ENCODE measurements around the gene PRIMA1. TPM values are rescaled to one million over a fixed set of nuclear protein-coding genes. Genes with fewer than 3 reads are reported as not detected.
A peak's percentile ranks its signal among the peaks of the same experiment; 100 is the strongest.

PRIMA1 gene
- total RNA-seq, 2 donors from 2014 or later = not detected

DNA sequence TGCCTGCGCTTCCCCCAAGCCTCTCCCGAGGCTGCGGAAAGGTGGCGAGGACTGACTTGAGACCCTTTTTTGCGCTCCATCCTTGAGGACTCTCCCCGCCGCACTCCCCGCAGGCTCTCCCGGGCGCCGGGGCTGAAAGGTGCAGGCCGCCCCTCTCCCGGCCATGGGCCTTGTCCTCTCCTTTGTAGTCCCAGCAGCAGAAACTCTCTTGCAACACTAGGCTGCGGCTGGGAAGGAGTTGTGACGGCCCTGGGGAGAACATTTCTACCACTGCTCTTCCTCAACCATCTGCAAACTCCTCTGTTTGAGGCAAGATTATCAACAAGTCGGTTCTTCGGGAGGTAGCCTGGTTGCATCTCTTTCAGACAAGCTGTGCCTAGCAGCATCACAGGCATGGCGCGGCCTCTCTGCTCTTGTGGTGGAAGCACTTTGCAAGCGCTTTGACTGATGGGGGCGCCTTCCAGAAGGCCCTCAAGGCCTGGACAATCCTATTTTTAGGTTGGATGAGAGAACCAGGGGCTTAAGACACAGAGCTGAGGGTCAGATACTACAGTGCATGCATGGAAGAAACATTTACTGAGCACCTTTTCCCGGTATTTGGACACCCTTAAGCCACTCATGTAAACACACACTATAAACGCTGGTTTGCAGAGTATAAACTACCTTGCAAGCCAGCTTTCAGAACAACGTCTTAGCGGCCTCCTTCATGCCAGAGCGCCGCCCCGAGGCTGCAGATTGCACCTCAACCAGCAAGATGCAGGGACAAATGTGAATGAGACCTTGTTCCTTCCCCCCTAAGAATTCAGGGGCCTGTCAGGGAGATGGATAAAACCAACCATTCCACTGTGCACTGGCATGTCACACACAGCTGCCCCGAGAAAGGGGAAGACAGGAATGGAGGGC lies 1.2 kb upstream of the PRIMA1 start:
- peaks cover 87% of the 10 kb centered on the region for H3K27me3 Mint-ChIP-seq
- peaks cover 4% of the 10 kb centered on the region for H3K36me3 Mint-ChIP-seq (ENCODE audit: low read depth)
- no peak for ATAC-seq
- peaks cover 3% of the 10 kb centered on the region for H3K4me1 Mint-ChIP-seq
- H3K27ac Mint-ChIP-seq = no peak overlapping the region
- no peaks in the 10 kb centered on the region for H3K9me3 ChIP-seq (ENCODE audit: control insufficient read depth, low read length, poor library complexity, severe bottlenecking)
- no peak for DNase-seq
- H3K4me3 Mint-ChIP-seq = peak overlapping the region; percentile 21

DNA sequence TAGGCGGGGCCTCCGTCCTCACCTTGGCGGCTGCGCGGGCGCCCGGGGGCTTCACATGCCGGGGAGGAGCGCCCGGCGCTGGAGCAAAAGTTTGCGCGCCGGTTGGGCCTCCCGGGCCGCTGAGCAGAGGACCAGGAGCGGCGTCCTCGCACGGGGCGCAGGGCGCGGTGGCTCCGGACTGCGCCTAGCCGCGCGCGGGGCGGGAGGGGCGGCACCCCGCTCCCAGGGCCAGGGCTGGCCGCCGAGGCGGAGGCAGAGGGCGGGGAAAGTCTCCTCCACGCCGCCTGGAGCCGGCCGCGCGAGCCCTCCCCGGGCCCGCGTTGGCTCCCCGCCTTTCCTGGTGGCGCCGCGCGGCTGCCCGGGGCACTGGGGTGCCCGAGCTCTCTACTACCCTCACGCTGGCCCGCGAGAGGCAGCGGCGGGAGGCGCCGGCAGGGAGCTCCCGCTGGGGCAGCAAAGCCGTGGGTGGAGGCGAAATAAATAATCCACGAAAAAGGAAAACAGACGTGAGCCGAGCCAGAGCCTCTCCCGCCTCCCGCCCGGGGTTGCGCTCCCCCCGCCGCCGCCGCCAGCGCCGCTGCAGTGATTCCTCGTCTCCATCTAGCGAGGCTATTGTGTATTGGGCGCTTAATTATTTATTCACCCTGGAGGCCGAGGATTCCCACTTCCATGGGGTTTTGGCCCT lies 400 bp upstream of the PRIMA1 start:
- H3K27ac Mint-ChIP-seq = no peak overlapping the region
- no peak for ATAC-seq
- peaks cover 3% of the 10 kb centered on the region for H3K4me1 Mint-ChIP-seq
- H3K36me3 Mint-ChIP-seq (ENCODE audit: low read depth) = peaks cover 4% of the 10 kb centered on the region
- no peak for DNase-seq
- H3K9me3 ChIP-seq (ENCODE audit: control insufficient read depth, low read length, poor library complexity, severe bottlenecking) = no peaks in the 10 kb centered on the region
- peaks cover 89% of the 10 kb centered on the region for H3K27me3 Mint-ChIP-seq
- H3K4me3 Mint-ChIP-seq = no peak overlapping the region

GRCh38 chr14:93787465-93788292 lies 606 bp downstream of the PRIMA1 start:
- Mint-ChIP-seq H3K4me3 (peak overlapping the region; percentile 49), H3K27ac (no peak overlapping the region), H3K36me3 (ENCODE audit: low read depth) (peaks cover 4% of the 10 kb centered on the region), H3K27me3 (peaks cover 87% of the 10 kb centered on the region), H3K4me1 (peaks cover 3% of the 10 kb centered on the region)
- no peaks in the 10 kb centered on the region for H3K9me3 ChIP-seq (ENCODE audit: control insufficient read depth, low read length, poor library complexity, severe bottlenecking)
- no peak for ATAC-seq
- DNase-seq = no peak

DNA sequence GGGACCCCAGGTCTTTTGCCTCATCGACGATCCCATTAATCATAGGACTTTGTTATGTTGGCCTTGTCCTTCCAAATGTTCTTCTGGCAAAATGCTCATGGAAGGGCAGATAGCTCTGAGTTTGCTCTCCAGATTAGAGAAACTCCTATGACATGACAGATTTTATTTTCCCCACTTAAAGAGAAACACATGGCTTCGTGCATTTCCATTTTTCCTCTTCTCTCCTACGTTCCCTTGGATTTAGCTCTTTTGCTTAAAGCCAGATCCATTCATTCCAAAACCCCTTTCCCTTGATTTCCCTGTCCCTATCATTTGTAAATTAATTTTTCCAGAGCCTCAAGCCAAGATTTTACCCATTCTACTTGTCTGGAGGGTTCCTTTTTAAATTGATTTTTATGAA lies 2.9 kb downstream of the PRIMA1 start:
- Mint-ChIP-seq H3K36me3 (ENCODE audit: low read depth) (peaks cover 4% of the 10 kb centered on the region), H3K4me3 (no peak overlapping the region), H3K4me1 (peaks cover 3% of the 10 kb centered on the region), H3K27ac (no peak overlapping the region), H3K27me3 (peaks cover 65% of the 10 kb centered on the region)
- ATAC-seq (no peak), DNase-seq (no peak)
- no peaks in the 10 kb centered on the region for H3K9me3 ChIP-seq (ENCODE audit: control insufficient read depth, low read length, poor library complexity, severe bottlenecking)

DNA sequence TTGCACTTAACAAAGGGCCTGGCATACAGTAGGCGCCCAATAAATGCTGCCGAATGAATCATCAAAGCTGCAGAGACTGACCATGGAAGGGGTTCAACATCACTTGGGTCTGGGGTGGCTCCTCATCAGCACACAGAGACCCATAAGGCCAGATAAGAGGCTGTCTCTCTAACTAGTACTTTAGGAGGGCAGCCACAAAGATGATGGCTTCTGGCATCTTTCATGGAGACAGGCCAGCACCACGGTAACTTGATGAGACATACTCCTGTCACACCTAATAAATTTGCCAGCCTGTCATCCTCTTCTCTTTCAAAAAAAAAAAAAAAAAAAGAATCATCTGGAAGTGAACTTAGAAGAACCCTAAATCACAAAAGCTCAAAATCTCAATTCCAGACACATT lies 3.4 kb downstream of the PRIMA1 start:
- Mint-ChIP-seq H3K27me3 (peaks cover 59% of the 10 kb centered on the region), H3K36me3 (ENCODE audit: low read depth) (peaks cover 5% of the 10 kb centered on the region), H3K4me1 (peaks cover 3% of the 10 kb centered on the region), H3K27ac (no peak overlapping the region), H3K4me3 (no peak overlapping the region)
- no peak for ATAC-seq
- no peaks in the 10 kb centered on the region for H3K9me3 ChIP-seq (ENCODE audit: control insufficient read depth, low read length, poor library complexity, severe bottlenecking)
- no peak for DNase-seq

- ATAC-seq (no peak), DNase-seq (no peak)
- H3K9me3 ChIP-seq (ENCODE audit: control insufficient read depth, low read length, poor library complexity, severe bottlenecking) = no peaks in the 10 kb centered on the region
- Mint-ChIP-seq H3K27me3 (peaks cover 41% of the 10 kb centered on the region), H3K36me3 (ENCODE audit: low read depth) (peaks cover 2% of the 10 kb centered on the region), H3K27ac (no peak overlapping the region), H3K4me3 (no peak overlapping the region), H3K4me1 (no peaks in the 10 kb centered on the region)
These were observed 7.4 kb downstream of the PRIMA1 start for GRCh38 chr14:93780813-93781400.

DNA sequence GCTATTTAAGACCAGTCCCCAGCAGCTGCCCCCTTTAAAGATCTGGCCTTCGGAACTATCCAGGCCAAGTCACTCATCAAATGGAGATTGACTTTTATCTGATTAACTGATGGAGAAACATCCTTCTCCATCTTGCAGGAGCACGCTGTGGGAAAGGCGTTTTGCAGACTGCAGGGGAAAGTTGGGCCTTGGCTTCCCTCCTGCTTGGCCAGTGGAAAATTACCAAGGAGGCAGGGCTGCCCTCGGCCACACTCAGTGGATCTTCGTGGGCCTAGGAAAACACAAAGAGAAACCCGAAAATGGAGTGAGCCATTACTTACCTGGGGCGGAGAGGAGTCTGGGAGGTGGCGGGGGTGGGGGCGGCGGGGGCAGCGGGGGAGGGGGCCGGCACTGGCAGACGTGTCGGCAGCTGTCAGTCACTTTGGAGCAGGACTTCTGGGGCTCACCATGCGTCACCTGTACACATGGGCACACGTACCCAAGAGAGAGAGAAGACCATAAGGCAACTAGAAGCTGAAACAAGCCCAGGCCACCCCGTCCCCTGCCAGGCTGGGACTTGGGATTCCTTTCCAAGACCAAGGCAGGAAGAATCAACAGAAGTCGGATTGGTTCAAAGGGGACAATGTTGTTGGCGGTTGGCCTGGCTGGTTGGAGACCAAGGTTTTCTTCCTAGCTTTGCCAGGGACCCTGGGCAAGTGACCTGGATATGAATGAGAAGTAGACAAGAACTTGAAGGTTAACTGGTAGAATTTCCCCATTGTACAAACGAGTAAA lies 9.2 kb downstream of the PRIMA1 start:
- H3K9me3 ChIP-seq (ENCODE audit: control insufficient read depth, low read length, poor library complexity, severe bottlenecking) = no peaks in the 10 kb centered on the region
- Mint-ChIP-seq H3K27me3 (peaks cover 34% of the 10 kb centered on the region), H3K4me1 (no peaks in the 10 kb centered on the region), H3K27ac (no peak overlapping the region), H3K4me3 (no peak overlapping the region), H3K36me3 (ENCODE audit: low read depth) (peaks cover 2% of the 10 kb centered on the region)
- ATAC-seq (no peak), DNase-seq (no peak)

DNA sequence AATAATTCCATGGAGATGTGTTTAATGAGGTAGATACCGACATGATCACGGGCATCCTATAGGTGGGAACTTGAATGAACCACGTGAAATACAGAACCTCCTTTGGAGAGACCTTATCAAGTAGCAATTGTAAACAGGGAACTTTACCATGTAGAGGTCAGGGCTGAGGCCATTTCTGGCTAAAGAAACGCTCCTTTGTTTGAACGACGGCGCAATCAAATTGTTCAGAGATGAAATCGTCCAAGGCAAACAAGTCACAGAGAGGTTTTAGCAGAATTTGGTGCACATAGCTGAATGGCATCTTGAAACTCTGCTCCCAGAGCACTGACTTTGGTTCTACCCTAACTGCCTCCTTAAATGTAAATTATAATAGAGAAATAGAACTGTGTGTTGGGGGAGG lies 9.8 kb downstream of the PRIMA1 start:
- ATAC-seq (no peak), DNase-seq (no peak)
- Mint-ChIP-seq H3K36me3 (ENCODE audit: low read depth) (peaks cover 2% of the 10 kb centered on the region), H3K4me3 (no peak overlapping the region), H3K27me3 (peaks cover 28% of the 10 kb centered on the region), H3K27ac (no peak overlapping the region), H3K4me1 (no peaks in the 10 kb centered on the region)
- H3K9me3 ChIP-seq (ENCODE audit: control insufficient read depth, low read length, poor library complexity, severe bottlenecking) = no peaks in the 10 kb centered on the region

GRCh38 chr14:93775744-93776143 lies 12.5 kb downstream of the PRIMA1 start:
- H3K4me1 Mint-ChIP-seq = no peaks in the 10 kb centered on the region
- no peak overlapping the region for H3K27ac Mint-ChIP-seq
- H3K9me3 ChIP-seq (ENCODE audit: control insufficient read depth, low read length, poor library complexity, severe bottlenecking) = no peaks in the 10 kb centered on the region
- H3K4me3 Mint-ChIP-seq = no peak overlapping the region
- H3K27me3 Mint-ChIP-seq = peaks cover 22% of the 10 kb centered on the region
- ATAC-seq (no peak), DNase-seq (no peak)
- H3K36me3 Mint-ChIP-seq (ENCODE audit: low read depth) = peaks cover 2% of the 10 kb centered on the region

GRCh38 chr14:93775158-93775557 lies 13.1 kb downstream of the PRIMA1 start:
- H3K9me3 ChIP-seq (ENCODE audit: control insufficient read depth, low read length, poor library complexity, severe bottlenecking) = no peaks in the 10 kb centered on the region
- Mint-ChIP-seq H3K36me3 (ENCODE audit: low read depth) (peaks cover 2% of the 10 kb centered on the region), H3K27me3 (peaks cover 27% of the 10 kb centered on the region), H3K4me1 (no peaks in the 10 kb centered on the region), H3K27ac (no peak overlapping the region), H3K4me3 (no peak overlapping the region)
- no peak for ATAC-seq
- no peak for DNase-seq

GRCh38 chr14:93772263-93772662 lies 16.0 kb downstream of the PRIMA1 start:
- DNase-seq (no peak), ATAC-seq (no peak)
- Mint-ChIP-seq H3K4me1 (no peaks in the 10 kb centered on the region), H3K36me3 (ENCODE audit: low read depth) (no peaks in the 10 kb centered on the region), H3K27ac (no peak overlapping the region), H3K4me3 (no peak overlapping the region), H3K27me3 (peaks cover 17% of the 10 kb centered on the region)
- H3K9me3 ChIP-seq (ENCODE audit: control insufficient read depth, low read length, poor library complexity, severe bottlenecking) = no peaks in the 10 kb centered on the region

- DNase-seq (no peak), ATAC-seq (no peak)
- Mint-ChIP-seq H3K27me3 (peaks cover 62% of the 10 kb centered on the region), H3K4me1 (peaks cover 3% of the 10 kb centered on the region), H3K27ac (no peak overlapping the region), H3K36me3 (ENCODE audit: low read depth) (no peaks in the 10 kb centered on the region), H3K4me3 (no peak overlapping the region)
- no peaks in the 10 kb centered on the region for H3K9me3 ChIP-seq (ENCODE audit: control insufficient read depth, low read length, poor library complexity, severe bottlenecking)
These were observed 22.3 kb downstream of the PRIMA1 start for GRCh38 chr14:93765970-93766369.

All from T-helper 17 cell (primary cell).